Suprapubic skin (tissue), 3 donors: ENCODE results near the gene NRG4.

Source experiments
- EP300 ChIP-seq: sonication (generic); formaldehyde crosslinking; IDR thresholded peaks from one replicate; pipeline ENCODE4 v1.6.1; 2017; ENCODE audit warnings: antibody characterized with exemption
- TF ChIP-seq, protein P1 (sequence below), 2 donors: fragments of 200-600 bp in 1 of 2; fragments of 450-650 bp in 1 of 2; sonication (generic) in 1 of 2; IDR thresholded peaks; one replicate each; pipeline ENCODE4 v1.5.1; 2016 to 2019; ENCODE audit warnings: antibody characterized with exemption in 2 of 2, mild to moderate bottlenecking in 1 of 2, moderate library complexity in 1 of 2

GRCh38 chr15:76032046-76032445 is 19.8 kb upstream of the NRG4 start:
- TF ChIP-seq, protein P1, sequence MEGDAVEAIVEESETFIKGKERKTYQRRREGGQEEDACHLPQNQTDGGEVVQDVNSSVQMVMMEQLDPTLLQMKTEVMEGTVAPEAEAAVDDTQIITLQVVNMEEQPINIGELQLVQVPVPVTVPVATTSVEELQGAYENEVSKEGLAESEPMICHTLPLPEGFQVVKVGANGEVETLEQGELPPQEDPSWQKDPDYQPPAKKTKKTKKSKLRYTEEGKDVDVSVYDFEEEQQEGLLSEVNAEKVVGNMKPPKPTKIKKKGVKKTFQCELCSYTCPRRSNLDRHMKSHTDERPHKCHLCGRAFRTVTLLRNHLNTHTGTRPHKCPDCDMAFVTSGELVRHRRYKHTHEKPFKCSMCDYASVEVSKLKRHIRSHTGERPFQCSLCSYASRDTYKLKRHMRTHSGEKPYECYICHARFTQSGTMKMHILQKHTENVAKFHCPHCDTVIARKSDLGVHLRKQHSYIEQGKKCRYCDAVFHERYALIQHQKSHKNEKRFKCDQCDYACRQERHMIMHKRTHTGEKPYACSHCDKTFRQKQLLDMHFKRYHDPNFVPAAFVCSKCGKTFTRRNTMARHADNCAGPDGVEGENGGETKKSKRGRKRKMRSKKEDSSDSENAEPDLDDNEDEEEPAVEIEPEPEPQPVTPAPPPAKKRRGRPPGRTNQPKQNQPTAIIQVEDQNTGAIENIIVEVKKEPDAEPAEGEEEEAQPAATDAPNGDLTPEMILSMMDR (IDR thresholded peaks at IDR 0.05), result no peak
- no peak for TF ChIP-seq EP300
